ENCODE measurements around the gene VSIG10. TPM values are rescaled to one million over a fixed set of nuclear protein-coding genes. Genes with fewer than 3 reads are reported as not detected.

VSIG10 gene
- total and polyA plus RNA-seq, 8 donors, result 8.3 to 300 (median 23.1) TPM

- peak; percentile 84 to 90 for DNase-seq
- intact Hi-C loops (cut with DNase I; ENCODE audit: low total_unique reads), result no loop called here
- H3K9me3 ChIP-seq, result no peaks in the 10 kb centered on the region
- peaks cover 6 to 27% (median 8%) of the 10 kb centered on the region in 4 donors for H3K4me1 ChIP-seq
- no peaks in the 10 kb centered on the region for H3K36me3 ChIP-seq
- peak overlapping the region in 4 of 5 donors; percentile 28 to 61 (median 40) for H3K27ac ChIP-seq
- TF ChIP-seq POLR2A (IDR thresholded peaks at IDR 0.05) (no peak), EP300 (IDR thresholded peaks at IDR 0.05) (no peak), CTCF (IDR thresholded peaks at IDR 0.05) (peak in 4 of 7 experiments; percentile 18 to 79 (median 65)), POLR2AphosphoS5 (IDR thresholded peaks at IDR 0.05) (peak in 1 of 3 donors; percentile 21)
- no peak overlapping the region for H3K4me3 ChIP-seq
- WGBS, 5 donors, result 18 to 50% (median 21%) methylated on average over 3 to 8 of the region's 8 CpGs
- no peaks in the 10 kb centered on the region for H3K27me3 ChIP-seq
These were observed 17.0 kb upstream of the VSIG10 start for GRCh38 chr12:118120579-118121363.

GRCh38 chr12:118119449-118119879 is 15.7 kb upstream of the VSIG10 start:
- H3K4me3 ChIP-seq, result no peak overlapping the region
- no peak for DNase-seq
- no peaks in the 10 kb centered on the region for H3K27me3 ChIP-seq
- H3K27ac ChIP-seq, result no peak overlapping the region
- H3K9me3 ChIP-seq, result no peaks in the 10 kb centered on the region
- WGBS, 5 donors, result 86 to 93% (median 89%) methylated on average over 10 of the region's 10 CpGs
- peaks cover 0 to 3% (median 0%) of the 10 kb centered on the region in 4 donors for H3K36me3 ChIP-seq
- peaks cover 1 to 24% (median 8%) of the 10 kb centered on the region in 4 donors for H3K4me1 ChIP-seq
- intact Hi-C loops (cut with DNase I; ENCODE audit: low total_unique reads), result no loop called here
- TF ChIP-seq CTCF (IDR thresholded peaks at IDR 0.05) (no peak), POLR2A (IDR thresholded peaks at IDR 0.05) (no peak), EP300 (IDR thresholded peaks at IDR 0.05) (no peak)

- no peak overlapping the region for H3K4me3 ChIP-seq
- intact Hi-C loops (cut with DNase I; ENCODE audit: low total_unique reads), result no loop called here
- DNase-seq, result no peak
- H3K27ac ChIP-seq, result no peak overlapping the region
- no peaks in the 10 kb centered on the region for H3K36me3 ChIP-seq
- no peaks in the 10 kb centered on the region for H3K9me3 ChIP-seq
- H3K27me3 ChIP-seq, result no peaks in the 10 kb centered on the region
- 83 to 100% (median 94%) methylated on average over 1 of the region's 1 CpG for WGBS, 5 donors
- TF ChIP-seq EP300 (IDR thresholded peaks at IDR 0.05) (no peak), POLR2A (IDR thresholded peaks at IDR 0.05) (no peak), CTCF (IDR thresholded peaks at IDR 0.05) (no peak), POLR2AphosphoS5 (IDR thresholded peaks at IDR 0.05) (no peak)
- peaks cover 0 to 7% (median 7%) of the 10 kb centered on the region in 4 donors for H3K4me1 ChIP-seq
These were observed 5.3 kb upstream of the VSIG10 start for GRCh38 chr12:118109088-118109487.

DNA sequence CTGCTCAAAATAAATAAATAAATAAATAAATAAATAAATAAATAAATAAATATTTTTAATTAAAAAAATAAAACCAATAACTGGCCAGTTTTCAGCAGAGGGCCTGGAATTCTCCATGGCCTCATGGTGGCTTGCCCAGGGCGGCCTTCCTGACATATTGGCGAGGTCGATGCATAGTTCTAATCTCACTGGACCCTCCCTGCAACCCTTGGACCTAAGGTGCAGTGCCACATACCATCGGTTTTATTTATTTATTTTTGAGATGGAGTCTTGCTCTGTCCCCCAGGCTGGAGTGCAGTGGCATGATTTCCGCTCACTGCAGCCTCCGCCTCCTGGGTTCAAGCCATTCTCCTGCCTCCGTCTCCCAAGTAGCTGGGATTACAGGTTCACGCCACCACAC is 3.9 kb upstream of the VSIG10 start:
- intact Hi-C loops (cut with DNase I; ENCODE audit: low total_unique reads), result no loop called here
- no peak for DNase-seq
- Histone ChIP-seq H3K4me1 (peaks cover 0 to 17% (median 14%) of the 10 kb centered on the region in 4 donors), H3K27ac (no peak overlapping the region), H3K4me3 (no peak overlapping the region), H3K9me3 (no peaks in the 10 kb centered on the region), H3K36me3 (no peaks in the 10 kb centered on the region), H3K27me3 (no peaks in the 10 kb centered on the region)
- TF ChIP-seq EP300 (IDR thresholded peaks at IDR 0.05) (no peak), POLR2AphosphoS5 (IDR thresholded peaks at IDR 0.05) (no peak), CTCF (IDR thresholded peaks at IDR 0.05) (no peak), POLR2A (IDR thresholded peaks at IDR 0.05) (no peak)
- WGBS, 5 donors, result 81 to 91% (median 89%) methylated on average over 8 of the region's 8 CpGs
